GM18507 (cell line): ENCODE measurements around the gene SLC44A2.

Source experiments
- DNase-seq: peaks from one replicate; pipeline ENCODE4 v3.0.0; 2011; ENCODE audit warnings: low read depth; ENCODE audit not compliant: insufficient read length; ENCODE audit errors: extremely low spot score
- FAIRE-seq: peaks from 2 replicates; lab custom pipeline; 2011; peaks lifted over from hg19 to GRCh38; lab: Jason Lieb, UNC

SLC44A2 gene

GRCh38 chr19:10612499-10613119 lies 12.7 kb upstream of the SLC44A2 start:
- FAIRE-seq = no peak
- no peak for DNase-seq

- DNase-seq (no peak), FAIRE-seq (no peak)
Observed at GRCh38 chr19:10615429-10616023, 9.8 kb upstream of the SLC44A2 start.

- no peak for DNase-seq
- no peak for FAIRE-seq
Observed at GRCh38 chr19:10617409-10618121, 7.8 kb upstream of the SLC44A2 start.

- FAIRE-seq (no peak), DNase-seq (no peak)
Observed at GRCh38 chr19:10618846-10619245, 6.5 kb upstream of the SLC44A2 start.

- no peak for FAIRE-seq
- no peak for DNase-seq
Observed at GRCh38 chr19:10620786-10621185, 4.6 kb upstream of the SLC44A2 start.

GRCh38 chr19:10621966-10622365 lies 3.4 kb upstream of the SLC44A2 start:
- DNase-seq = no peak
- FAIRE-seq = no peak

- no peak for FAIRE-seq
- no peak for DNase-seq
Observed at GRCh38 chr19:10624585-10624984, 768 bp upstream of the SLC44A2 start.

GRCh38 chr19:10625762-10626138 lies 397 bp downstream of the SLC44A2 start:
- FAIRE-seq (no peak), DNase-seq (no peak)

- FAIRE-seq = no peak
- no peak for DNase-seq
Observed at GRCh38 chr19:10631874-10632273, 6.5 kb downstream of the SLC44A2 start.

GRCh38 chr19:10634430-10634829 lies 9.1 kb downstream of the SLC44A2 start:
- no peak for DNase-seq
- no peak for FAIRE-seq

GRCh38 chr19:10634963-10635362 lies 9.6 kb downstream of the SLC44A2 start:
- no peak for DNase-seq
- FAIRE-seq = no peak

- DNase-seq (no peak), FAIRE-seq (no peak)
Observed at GRCh38 chr19:10636304-10636972, 11.1 kb downstream of the SLC44A2 start.

- no peak for DNase-seq
- no peak for FAIRE-seq
Observed at GRCh38 chr19:10637894-10638293, 12.5 kb downstream of the SLC44A2 start.

GRCh38 chr19:10639836-10640235 lies 14.5 kb downstream of the SLC44A2 start:
- FAIRE-seq (peak; percentile 67), DNase-seq (peak; percentile 45)

- FAIRE-seq = no peak
Observed at GRCh38 chr19:10640361-10640760, 15.0 kb downstream of the SLC44A2 start.

GRCh38 chr19:10641248-10641647 lies 15.9 kb downstream of the SLC44A2 start:
- FAIRE-seq = no peak
- no peak for DNase-seq

More at GRCh38 chr19:10640361-10640760, 15.0 kb downstream of the SLC44A2 start:
- DNase-seq = no peak

GRCh38 chr19:10642473-10643171 lies 17.3 kb downstream of the SLC44A2 start:
- FAIRE-seq (no peak), DNase-seq (no peak)

- no peak for FAIRE-seq
- no peak for DNase-seq
Observed at GRCh38 chr19:10643172-10643967, 18.0 kb downstream of the SLC44A2 start.

- FAIRE-seq (no peak), DNase-seq (no peak)
Observed at GRCh38 chr19:10643968-10644259, 18.6 kb downstream of the SLC44A2 start.
